Activated T-cell treated with anti-CD3 and anti-CD28 coated beads for 24 hours (primary cell): Measurements from ENCODE around the gene LUZP2.

Experiments
- DNase-seq: peaks from one replicate; pipeline ENCODE4 v3.0.0-alpha.2; 2020; ENCODE audit warnings: low read depth

The LUZP2 gene

DNA sequence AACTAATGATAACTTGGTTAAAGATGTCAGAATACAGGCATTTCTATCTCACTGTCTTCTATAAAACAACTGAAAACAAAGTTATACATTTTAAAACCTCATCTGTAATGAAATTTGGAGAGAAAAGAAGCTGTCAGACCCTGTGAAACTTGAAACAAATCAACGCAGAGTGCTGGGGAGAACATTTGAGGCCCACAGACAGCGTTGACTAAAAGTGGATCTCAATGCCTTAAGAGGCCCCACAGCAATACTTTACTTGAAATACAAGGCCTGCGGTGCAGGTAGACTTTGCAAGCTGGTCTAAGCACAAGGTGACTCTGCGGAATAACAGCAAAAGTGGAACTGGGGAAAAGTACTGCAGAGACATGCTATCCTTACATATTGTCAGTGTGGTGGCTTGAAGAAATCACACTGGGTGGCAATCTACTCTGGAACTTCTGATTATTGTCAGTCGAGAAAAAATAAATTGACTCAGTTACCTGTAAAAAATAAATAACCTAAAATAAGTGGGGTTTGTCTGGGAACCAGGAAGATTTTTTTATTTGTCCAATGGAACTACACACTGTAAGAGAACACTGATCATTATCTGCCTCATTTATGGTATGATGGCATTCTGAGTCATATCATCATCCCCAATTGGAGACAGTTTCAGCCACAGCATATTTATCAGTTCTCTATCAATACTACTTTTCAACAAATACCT lies 138.9 kb downstream of the LUZP2 start:
- no peak for DNase-seq

GRCh38 chr11:24636291-24636629 lies 139.4 kb downstream of the LUZP2 start:
- no peak for DNase-seq

- DNase-seq, result no peak
These were observed 140.7 kb downstream of the LUZP2 start for GRCh38 chr11:24637520-24637919.

DNA sequence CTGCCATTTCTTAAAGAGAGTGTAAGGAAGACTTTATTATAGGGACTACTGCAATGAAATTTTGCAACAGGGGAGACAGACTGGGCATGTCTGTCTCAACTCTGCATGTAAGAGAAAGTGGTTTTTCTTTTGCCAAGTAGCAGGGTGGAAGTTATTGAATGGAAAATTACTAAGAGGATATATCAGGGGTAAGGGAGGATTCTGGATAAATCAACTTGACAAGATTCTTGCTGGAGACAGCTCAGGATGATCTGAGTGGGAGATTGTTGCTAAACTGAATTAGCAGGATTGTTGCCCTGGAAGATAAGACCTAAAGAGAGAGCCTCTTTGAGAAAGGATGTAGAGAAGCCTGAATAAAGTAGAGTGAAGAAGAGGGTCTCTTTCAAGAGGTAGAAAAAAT lies 145.8 kb downstream of the LUZP2 start:
- no peak for DNase-seq

- no peak for DNase-seq
These were observed 148.7 kb downstream of the LUZP2 start for GRCh38 chr11:24645563-24645962.

DNA sequence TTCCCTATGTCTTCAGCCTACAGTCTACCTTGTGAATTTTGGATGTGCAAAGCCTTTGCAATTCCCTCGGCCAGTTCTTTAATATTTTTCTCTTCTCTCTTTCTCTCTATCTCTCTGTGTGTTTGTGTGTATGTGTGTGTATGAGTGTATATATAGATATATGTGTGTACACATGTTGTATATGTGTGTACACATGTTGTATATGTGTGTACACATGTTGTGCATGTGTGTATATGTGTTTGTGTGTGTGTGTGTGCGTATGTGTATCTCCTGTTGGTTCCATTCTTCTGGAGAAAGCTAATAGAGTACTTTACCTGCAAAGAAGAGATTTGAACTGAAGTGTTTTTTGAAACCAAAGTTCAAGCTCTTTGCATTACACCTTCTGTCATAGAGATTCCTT lies 155.0 kb downstream of the LUZP2 start:
- DNase-seq, result no peak

DNA sequence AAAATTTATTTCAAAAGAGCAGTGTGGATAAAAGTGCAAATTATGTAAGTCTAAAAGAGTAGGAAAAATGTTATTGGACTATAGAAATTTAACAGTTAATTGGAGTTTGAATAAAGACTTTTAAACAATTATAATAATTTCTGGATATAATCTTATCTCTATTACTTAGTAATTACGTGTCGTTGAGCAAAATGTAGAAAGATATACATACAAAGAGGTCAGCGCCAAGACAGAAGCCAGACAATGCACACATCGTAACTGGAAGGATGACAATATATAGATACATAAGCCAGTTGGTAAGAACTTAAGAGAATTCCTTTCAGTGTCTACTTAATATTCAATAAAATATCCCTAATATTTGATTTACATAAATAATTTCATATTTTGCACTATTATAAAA lies 157.0 kb downstream of the LUZP2 start:
- no peak for DNase-seq

GRCh38 chr11:24661331-24661730 lies 164.5 kb downstream of the LUZP2 start:
- no peak for DNase-seq

DNA sequence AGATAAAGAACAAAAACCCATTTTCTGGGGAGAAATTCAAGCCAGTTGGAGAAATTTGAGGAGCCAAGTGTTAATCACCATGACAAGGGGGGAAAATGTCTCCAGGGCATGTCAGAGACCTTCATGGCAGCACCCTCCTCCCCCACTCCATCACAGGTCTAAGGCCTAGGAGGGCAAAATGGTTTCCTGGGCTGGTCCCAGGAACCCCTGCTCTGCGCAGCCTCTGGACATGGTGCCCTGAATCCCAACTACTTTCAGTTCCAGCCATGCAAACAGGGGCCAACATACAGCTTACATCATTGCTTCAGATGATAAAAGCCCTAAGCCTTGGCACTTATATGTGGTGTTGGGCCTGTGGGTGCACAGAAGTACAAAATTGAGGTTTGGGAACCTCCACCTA lies 167.5 kb downstream of the LUZP2 start:
- no peak for DNase-seq

DNA sequence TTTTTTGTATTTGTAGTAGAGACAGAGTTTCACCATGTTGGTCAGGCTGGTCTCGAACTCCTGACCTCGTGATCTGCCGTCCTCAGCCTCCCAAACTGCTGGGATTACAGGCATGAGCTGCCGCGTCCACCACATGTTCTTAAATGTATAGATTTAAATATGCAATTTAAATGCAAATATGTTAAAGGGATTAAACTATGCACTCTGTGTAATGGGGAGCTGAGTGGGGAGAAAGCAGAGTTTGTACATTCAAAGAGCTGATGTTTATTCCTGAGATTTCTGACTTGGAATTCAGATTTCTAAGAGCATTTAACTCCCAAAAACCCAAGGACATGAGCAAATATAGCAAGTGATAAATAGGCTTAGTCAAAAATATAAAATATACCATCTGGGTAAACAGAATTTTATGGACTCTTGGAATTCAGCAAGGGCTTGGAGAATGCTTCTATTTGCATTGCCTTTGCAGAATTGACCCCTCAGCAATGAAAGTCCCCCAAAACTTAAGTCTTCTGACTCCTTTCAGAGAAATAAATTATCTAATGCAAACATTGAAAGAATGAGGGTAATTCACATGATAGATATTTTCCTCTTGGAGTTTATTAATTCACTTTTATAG lies 170.6 kb downstream of the LUZP2 start:
- no peak for DNase-seq

- no peak for DNase-seq
These were observed 182.0 kb downstream of the LUZP2 start for GRCh38 chr11:24678703-24679348.

- DNase-seq, result no peak
These were observed 183.0 kb downstream of the LUZP2 start for GRCh38 chr11:24679821-24680351.

GRCh38 chr11:24683583-24683982 lies 186.7 kb downstream of the LUZP2 start:
- no peak for DNase-seq

DNA sequence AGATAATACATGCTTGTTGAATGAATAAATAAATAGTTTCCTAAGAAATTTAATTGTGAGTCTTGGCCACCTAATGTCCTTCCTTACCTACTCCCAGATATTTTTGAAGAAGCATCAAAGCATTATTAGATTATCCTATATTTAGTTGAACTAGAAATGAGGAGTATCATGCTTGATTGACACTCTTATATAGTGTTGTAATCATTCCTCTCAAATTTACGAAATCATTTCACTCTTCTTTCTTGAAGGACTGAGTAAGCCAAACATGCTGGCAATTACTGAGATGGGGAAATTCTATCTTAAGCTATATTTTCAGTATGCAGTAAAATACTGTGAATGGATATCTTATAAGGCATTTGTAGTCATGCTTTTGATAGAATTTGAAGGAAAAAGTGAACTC lies 189.0 kb downstream of the LUZP2 start:
- DNase-seq, result no peak

DNA sequence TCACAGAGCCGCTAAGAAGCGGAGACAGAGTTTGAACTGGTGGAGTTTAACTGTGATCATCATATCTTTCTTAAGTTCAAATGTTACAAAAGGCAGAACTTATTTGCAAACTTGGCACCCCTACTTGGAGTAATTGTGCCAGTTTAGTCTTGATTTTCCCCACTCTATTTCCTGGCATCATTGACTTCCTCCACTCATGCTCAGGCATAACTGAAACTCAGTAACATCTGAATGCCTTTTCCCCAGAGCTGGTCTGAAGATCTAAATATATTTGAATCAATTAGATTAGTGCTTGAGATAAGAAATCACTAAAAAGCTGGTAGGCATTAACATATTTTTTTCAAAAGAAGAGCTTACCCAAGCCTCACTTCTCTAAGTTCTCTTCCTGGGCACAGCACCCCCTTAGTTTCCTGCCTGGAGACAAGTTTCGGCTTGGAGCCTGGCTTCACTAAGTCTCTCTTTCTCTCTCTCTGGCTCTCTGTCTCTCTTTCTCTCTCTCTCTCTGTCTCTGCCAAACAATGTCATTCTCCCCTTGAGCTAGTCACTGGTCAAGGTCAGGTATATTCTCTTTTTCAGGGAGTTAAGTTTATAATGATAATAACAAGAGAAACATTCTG lies 190.8 kb downstream of the LUZP2 start:
- DNase-seq, result no peak

DNA sequence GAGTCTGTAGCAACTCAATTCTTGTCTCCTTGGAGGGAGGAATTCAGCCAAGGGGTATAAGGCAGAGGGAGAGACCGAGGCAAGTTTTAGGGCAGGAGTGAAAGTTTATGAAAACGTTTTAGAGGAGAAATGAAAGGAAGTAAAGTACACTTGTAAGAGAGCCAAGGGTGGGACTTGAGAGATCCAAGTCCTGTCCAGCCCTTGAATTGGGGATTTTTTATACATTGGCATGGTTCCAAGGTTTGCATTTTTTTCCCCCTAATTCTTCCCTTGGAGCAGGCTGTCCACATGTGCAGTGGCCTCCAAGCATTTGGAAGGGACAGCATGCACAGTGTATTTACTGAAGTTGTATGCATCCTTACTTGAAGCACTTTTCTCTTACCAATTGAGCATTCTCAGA lies 192.1 kb downstream of the LUZP2 start:
- DNase-seq, result no peak

DNA sequence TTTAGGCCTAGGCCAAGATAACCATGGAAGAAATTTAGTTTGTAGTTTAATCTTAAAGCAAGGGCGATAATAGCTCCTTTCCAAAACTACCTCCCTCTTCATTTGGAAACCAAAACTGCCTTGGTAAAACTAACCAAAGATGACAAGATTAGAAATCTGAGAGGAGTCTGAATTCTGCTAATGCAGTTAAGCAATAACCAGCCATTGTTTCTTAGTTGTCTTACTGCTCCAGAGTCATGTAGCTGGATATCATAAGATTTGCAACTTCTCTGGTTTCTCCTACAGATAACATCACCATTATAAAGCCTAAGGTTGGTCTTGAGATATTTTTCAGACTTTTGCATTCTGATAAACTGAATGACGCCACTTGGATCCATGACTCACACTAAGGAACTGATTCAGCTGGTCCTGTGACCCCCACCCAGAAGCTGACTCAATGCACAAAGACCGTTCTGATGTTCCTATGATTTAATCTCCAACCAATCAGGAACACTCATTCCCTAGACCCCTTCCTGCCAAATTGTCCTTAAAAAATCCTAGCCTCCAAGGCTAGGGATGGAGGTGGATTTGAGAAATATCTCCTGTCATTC lies 200.8 kb downstream of the LUZP2 start:
- no peak for DNase-seq

GRCh38 chr11:24704716-24705115 lies 207.9 kb downstream of the LUZP2 start:
- no peak for DNase-seq

GRCh38 chr11:24705474-24705873 lies 208.6 kb downstream of the LUZP2 start:
- DNase-seq, result no peak

- DNase-seq, result no peak
These were observed 211.8 kb downstream of the LUZP2 start for GRCh38 chr11:24708616-24709015.

- DNase-seq, result no peak
These were observed 213.2 kb downstream of the LUZP2 start for GRCh38 chr11:24709928-24710565.

GRCh38 chr11:24714601-24715000 lies 217.7 kb downstream of the LUZP2 start:
- DNase-seq, result no peak
